Measurements from ENCODE around the gene QRICH1.
A peak's percentile ranks its signal among the peaks of the same experiment; 100 is the strongest.

Gene QRICH1

GRCh38 chr3:48997714-48998637, 95.9 kb downstream of the QRICH1 start:
- no peak for DNase-seq (ENCODE audit: low read depth in 2 of 2)

- no peak for DNase-seq (ENCODE audit: low read depth in 2 of 2)
Measured at GRCh38 chr3:48997102-48997635, 96.7 kb downstream of the QRICH1 start.

GRCh38 chr3:48996640-48997039, 97.2 kb downstream of the QRICH1 start:
- DNase-seq (ENCODE audit: low read depth in 2 of 2): no peak

GRCh38 chr3:48993834-48994233, 100.0 kb downstream of the QRICH1 start:
- DNase-seq (ENCODE audit: low read depth in 2 of 2): no peak

GRCh38 chr3:48991851-48992545, 101.9 kb downstream of the QRICH1 start:
- DNase-seq (ENCODE audit: low read depth in 2 of 2): no peak

- no peak for DNase-seq (ENCODE audit: low read depth in 2 of 2)
Measured at GRCh38 chr3:48990636-48991469, 103.0 kb downstream of the QRICH1 start.

- peak; percentile 54 to 68 for DNase-seq (ENCODE audit: low read depth in 2 of 2)
Measured at GRCh38 chr3:48989796-48990635, 103.9 kb downstream of the QRICH1 start, which contains the start of gene P4HTM. P4HTM (plus strand) TSS chr3:48990241; CDS start chr3:48990257, 16 bp downstream.

- no peak for DNase-seq (ENCODE audit: low read depth in 2 of 2)
Measured at GRCh38 chr3:48989126-48989795, 104.6 kb downstream of the QRICH1 start.

- no peak for DNase-seq (ENCODE audit: low read depth in 2 of 2)
Measured at GRCh38 chr3:48985831-48986376, 108.0 kb downstream of the QRICH1 start.

GRCh38 chr3:48984663-48985062, 109.2 kb downstream of the QRICH1 start:
- no peak for DNase-seq (ENCODE audit: low read depth in 2 of 2)

- DNase-seq (ENCODE audit: low read depth in 2 of 2): no peak
Measured at GRCh38 chr3:48983096-48983495, 110.8 kb downstream of the QRICH1 start.

- no peak for DNase-seq (ENCODE audit: low read depth in 2 of 2)
Measured at GRCh38 chr3:48982686-48983085, 111.2 kb downstream of the QRICH1 start.

- no peak for DNase-seq (ENCODE audit: low read depth in 2 of 2)
Measured at GRCh38 chr3:48982016-48982415, 111.9 kb downstream of the QRICH1 start.

- DNase-seq (ENCODE audit: low read depth in 2 of 2): no peak
Measured at GRCh38 chr3:48980295-48980694, 113.6 kb downstream of the QRICH1 start.
